ENCODE data around the gene UST. TPM values are rescaled to one million over a fixed set of nuclear protein-coding genes. Genes with fewer than 3 reads are reported as not detected.

UST gene
- total RNA-seq, 1 experiment from 2014 or later = 6.1 TPM

GRCh38 chr6:148831064-148831463, 84.2 kb downstream of the UST start:
- H3K9me2 ChIP-seq (ENCODE audit: insufficient read depth) = no peaks in the 10 kb centered on the region
- ChIA-PET RAD21 (ENCODE audit: low non-redundant PET in 1 of 2, low total read pairs in 2 of 2, uncharacterized antibody in 2 of 2, unreplicated experiment in 2 of 2) (no interaction called here), POLR2A (no interaction called here), CTCF (no interaction called here)
- no peaks in the 10 kb centered on the region for H3K27me3 ChIP-seq (ENCODE audit: insufficient read depth, low read length)
- no peaks in the 10 kb centered on the region for H3K36me3 ChIP-seq (ENCODE audit: control insufficient read depth in 1 of 2, insufficient read depth in 2 of 2, low read length in 2 of 2)
- H3K4me2 ChIP-seq (ENCODE audit: low read length) = no peak overlapping the region
- H3K4me3 ChIP-seq (replicated peaks in 1 of 2; ENCODE audit: low read depth in 1 of 2, low read length in 2 of 2) = no peak overlapping the region
- no peaks in the 10 kb centered on the region for H3K4me1 ChIP-seq (ENCODE audit: control insufficient read depth in 1 of 2, insufficient read depth in 2 of 2, low read length in 2 of 2)
- no peak for TF ChIP-seq FOSL1 (IDR thresholded peaks at IDR 0.05; ENCODE audit: low read depth)
- TF ChIP-seq POLR2A (IDR thresholded peaks at IDR 0.05; ENCODE audit: borderline replicate concordance, extremely low read depth, insufficient read depth, insufficient read length) = no peak
- TF ChIP-seq ZNF274 (IDR thresholded peaks at IDR 0.05; ENCODE audit: low read depth, low read length) = no peak
- TF ChIP-seq, protein P1, sequence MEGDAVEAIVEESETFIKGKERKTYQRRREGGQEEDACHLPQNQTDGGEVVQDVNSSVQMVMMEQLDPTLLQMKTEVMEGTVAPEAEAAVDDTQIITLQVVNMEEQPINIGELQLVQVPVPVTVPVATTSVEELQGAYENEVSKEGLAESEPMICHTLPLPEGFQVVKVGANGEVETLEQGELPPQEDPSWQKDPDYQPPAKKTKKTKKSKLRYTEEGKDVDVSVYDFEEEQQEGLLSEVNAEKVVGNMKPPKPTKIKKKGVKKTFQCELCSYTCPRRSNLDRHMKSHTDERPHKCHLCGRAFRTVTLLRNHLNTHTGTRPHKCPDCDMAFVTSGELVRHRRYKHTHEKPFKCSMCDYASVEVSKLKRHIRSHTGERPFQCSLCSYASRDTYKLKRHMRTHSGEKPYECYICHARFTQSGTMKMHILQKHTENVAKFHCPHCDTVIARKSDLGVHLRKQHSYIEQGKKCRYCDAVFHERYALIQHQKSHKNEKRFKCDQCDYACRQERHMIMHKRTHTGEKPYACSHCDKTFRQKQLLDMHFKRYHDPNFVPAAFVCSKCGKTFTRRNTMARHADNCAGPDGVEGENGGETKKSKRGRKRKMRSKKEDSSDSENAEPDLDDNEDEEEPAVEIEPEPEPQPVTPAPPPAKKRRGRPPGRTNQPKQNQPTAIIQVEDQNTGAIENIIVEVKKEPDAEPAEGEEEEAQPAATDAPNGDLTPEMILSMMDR (IDR thresholded peaks at IDR 0.05 in 2 of 3, conservative IDR thresholded peaks at IDR 0.05 in 1 of 3; ENCODE audit: borderline replicate concordance in 1 of 3, insufficient read depth in 1 of 3, low read depth in 2 of 3, low read length in 2 of 3) = no peak
- no peak for TF ChIP-seq TCF7L2 (IDR thresholded peaks at IDR 0.05; ENCODE audit: borderline replicate concordance, extremely low read depth, insufficient read depth, insufficient read length)
- TF ChIP-seq ZBTB33 (IDR thresholded peaks at IDR 0.05; ENCODE audit: extremely low read depth, insufficient replicate concordance, low read length) = no peak
- no peak for TF ChIP-seq REST (IDR thresholded peaks at IDR 0.05; ENCODE audit: low read depth)
- TF ChIP-seq ATF3 (IDR thresholded peaks at IDR 0.05) = no peak
- TF ChIP-seq JUND (IDR thresholded peaks at IDR 0.05) = no peak
- TF ChIP-seq, protein P2, sequence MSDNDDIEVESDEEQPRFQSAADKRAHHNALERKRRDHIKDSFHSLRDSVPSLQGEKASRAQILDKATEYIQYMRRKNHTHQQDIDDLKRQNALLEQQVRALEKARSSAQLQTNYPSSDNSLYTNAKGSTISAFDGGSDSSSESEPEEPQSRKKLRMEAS (IDR thresholded peaks at IDR 0.05) = no peak
- no peak for TF ChIP-seq EZH2phosphoT487 (IDR thresholded peaks at IDR 0.05; ENCODE audit: borderline replicate concordance)
- no peak for TF ChIP-seq CBX3 (IDR thresholded peaks at IDR 0.05; ENCODE audit: low read depth)
- intact Hi-C loops (cut with micrococcal nuclease) = no loop called here
- no peak overlapping the region for H3K9ac ChIP-seq (ENCODE audit: low read length)
- no peaks in the 10 kb centered on the region for H3K79me2 ChIP-seq (ENCODE audit: insufficient read depth, low read length)
- H4K20me1 ChIP-seq (ENCODE audit: insufficient read depth) = no peaks in the 10 kb centered on the region
- DNase-seq (ENCODE audit: low read depth, low spot score) (no peak), ATAC-seq (no peak)
- H2AFZ ChIP-seq (ENCODE audit: low read depth, low read length, poor library complexity, severe bottlenecking) = no peak overlapping the region
- no peak overlapping the region for H3K27ac ChIP-seq (ENCODE audit: low read depth, low read length)
- no peaks in the 10 kb centered on the region for H3K9me3 ChIP-seq (ENCODE audit: control insufficient read depth in 1 of 2, insufficient read depth in 1 of 2, low read depth in 1 of 2, low read length in 2 of 2)
- BruUV-seq (replicated peaks) = no TSS peak
